Osteocyte (in vitro differentiated cells): ENCODE data around the gene DUSP11. TPM values are rescaled to one million over a fixed set of nuclear protein-coding genes. Genes with fewer than 3 reads are reported as not detected.

Experiments
- DNase-seq: peaks from one replicate; pipeline ENCODE4 v3.0.0; 2021; ENCODE audit warnings: mixed read lengths; ENCODE audit not compliant: unreplicated experiment; ENCODE audit errors: extremely low spot score
- H3K27ac Mint-ChIP-seq: one replicate; pipeline ENCODE4 v1.8.0; 2021; ENCODE audit warnings: mild to moderate bottlenecking, mixed read lengths; ENCODE audit not compliant: unreplicated experiment
- H3K27me3 Mint-ChIP-seq: one replicate; pipeline ENCODE4 v1.8.0; 2021; ENCODE audit warnings: mixed read lengths; ENCODE audit not compliant: unreplicated experiment
- H3K36me3 Mint-ChIP-seq: one replicate; pipeline ENCODE4 v1.8.0; 2021; ENCODE audit warnings: mixed read lengths; ENCODE audit not compliant: unreplicated experiment
- H3K4me1 Mint-ChIP-seq: one replicate; pipeline ENCODE4 v1.8.0; 2021; ENCODE audit warnings: mixed read lengths; ENCODE audit not compliant: unreplicated experiment
- H3K4me3 Mint-ChIP-seq: one replicate; pipeline ENCODE4 v1.8.0; 2021; ENCODE audit warnings: mild to moderate bottlenecking, moderate library complexity, mixed read lengths; ENCODE audit not compliant: unreplicated experiment
- H3K9me3 Mint-ChIP-seq: one replicate; pipeline ENCODE4 v1.8.0; 2021; ENCODE audit warnings: mixed read lengths; ENCODE audit not compliant: unreplicated experiment
- total RNA-seq: library from RNA; stranded (reverse); gene quantifications from 2 replicates; pipeline ENCODE4 v1.2.1, GENCODE V29; 2021
- TF ChIP-seq, protein P1 (sequence below): fragments of 200-600 bp; sonication (generic); IDR thresholded peaks from 2 replicates; pipeline ENCODE4 v1.5.0; 2021; ENCODE audit warnings: antibody characterized with exemption, mild to moderate bottlenecking, moderate library complexity

DUSP11 gene
- total RNA-seq, 1 donor from 2014 or later = 24.7 TPM

- Mint-ChIP-seq H3K27me3 (peaks cover 42% of the 10 kb centered on the region), H3K9me3 (no peaks in the 10 kb centered on the region), H3K36me3 (no peaks in the 10 kb centered on the region), H3K4me3 (no peak overlapping the region), H3K4me1 (peaks cover 7% of the 10 kb centered on the region), H3K27ac (no peak overlapping the region)
- TF ChIP-seq, protein P1, sequence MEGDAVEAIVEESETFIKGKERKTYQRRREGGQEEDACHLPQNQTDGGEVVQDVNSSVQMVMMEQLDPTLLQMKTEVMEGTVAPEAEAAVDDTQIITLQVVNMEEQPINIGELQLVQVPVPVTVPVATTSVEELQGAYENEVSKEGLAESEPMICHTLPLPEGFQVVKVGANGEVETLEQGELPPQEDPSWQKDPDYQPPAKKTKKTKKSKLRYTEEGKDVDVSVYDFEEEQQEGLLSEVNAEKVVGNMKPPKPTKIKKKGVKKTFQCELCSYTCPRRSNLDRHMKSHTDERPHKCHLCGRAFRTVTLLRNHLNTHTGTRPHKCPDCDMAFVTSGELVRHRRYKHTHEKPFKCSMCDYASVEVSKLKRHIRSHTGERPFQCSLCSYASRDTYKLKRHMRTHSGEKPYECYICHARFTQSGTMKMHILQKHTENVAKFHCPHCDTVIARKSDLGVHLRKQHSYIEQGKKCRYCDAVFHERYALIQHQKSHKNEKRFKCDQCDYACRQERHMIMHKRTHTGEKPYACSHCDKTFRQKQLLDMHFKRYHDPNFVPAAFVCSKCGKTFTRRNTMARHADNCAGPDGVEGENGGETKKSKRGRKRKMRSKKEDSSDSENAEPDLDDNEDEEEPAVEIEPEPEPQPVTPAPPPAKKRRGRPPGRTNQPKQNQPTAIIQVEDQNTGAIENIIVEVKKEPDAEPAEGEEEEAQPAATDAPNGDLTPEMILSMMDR = no peak
- no peak for DNase-seq
Observed at GRCh38 chr2:73822276-73822675, 42.4 kb upstream of the DUSP11 start.

DNA sequence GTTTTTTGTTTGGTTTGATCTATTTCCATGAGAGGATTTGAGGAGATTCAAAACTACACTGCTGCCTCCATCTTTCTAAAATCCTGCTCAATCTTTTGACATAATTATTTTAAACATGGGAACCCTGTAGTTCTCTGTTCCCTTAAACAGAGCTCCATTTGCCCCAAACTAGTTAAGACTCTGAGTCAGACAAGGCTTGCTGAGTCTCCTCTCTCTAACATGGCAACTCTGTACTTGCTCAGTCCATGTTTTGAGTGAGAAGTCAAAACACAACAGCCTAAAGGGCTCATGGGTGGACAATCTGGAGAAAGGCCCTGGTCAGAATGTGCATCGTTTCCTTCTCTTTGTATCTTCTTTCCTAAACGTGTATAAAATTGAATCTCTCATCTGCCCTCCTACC, 41.8 kb upstream of the DUSP11 start:
- H3K4me3 Mint-ChIP-seq = no peak overlapping the region
- H3K27ac Mint-ChIP-seq = no peak overlapping the region
- peaks cover 7% of the 10 kb centered on the region for H3K4me1 Mint-ChIP-seq
- TF ChIP-seq, protein P1 = no peak
- no peaks in the 10 kb centered on the region for H3K36me3 Mint-ChIP-seq
- no peaks in the 10 kb centered on the region for H3K9me3 Mint-ChIP-seq
- no peak for DNase-seq
- H3K27me3 Mint-ChIP-seq = peaks cover 43% of the 10 kb centered on the region

GRCh38 chr2:73821227-73821626, 41.3 kb upstream of the DUSP11 start:
- H3K27me3 Mint-ChIP-seq = peaks cover 48% of the 10 kb centered on the region
- no peaks in the 10 kb centered on the region for H3K36me3 Mint-ChIP-seq
- peaks cover 7% of the 10 kb centered on the region for H3K4me1 Mint-ChIP-seq
- no peak overlapping the region for H3K27ac Mint-ChIP-seq
- no peaks in the 10 kb centered on the region for H3K9me3 Mint-ChIP-seq
- H3K4me3 Mint-ChIP-seq = no peak overlapping the region
- TF ChIP-seq, protein P1 = no peak
- DNase-seq = no peak

- DNase-seq = no peak
- H3K27me3 Mint-ChIP-seq = peaks cover 70% of the 10 kb centered on the region
- H3K36me3 Mint-ChIP-seq = no peaks in the 10 kb centered on the region
- no peaks in the 10 kb centered on the region for H3K4me1 Mint-ChIP-seq
- no peak overlapping the region for H3K4me3 Mint-ChIP-seq
- TF ChIP-seq, protein P1 = no peak
- H3K9me3 Mint-ChIP-seq = no peaks in the 10 kb centered on the region
- no peak overlapping the region for H3K27ac Mint-ChIP-seq
Observed at GRCh38 chr2:73818296-73818695, 38.4 kb upstream of the DUSP11 start.

DNA sequence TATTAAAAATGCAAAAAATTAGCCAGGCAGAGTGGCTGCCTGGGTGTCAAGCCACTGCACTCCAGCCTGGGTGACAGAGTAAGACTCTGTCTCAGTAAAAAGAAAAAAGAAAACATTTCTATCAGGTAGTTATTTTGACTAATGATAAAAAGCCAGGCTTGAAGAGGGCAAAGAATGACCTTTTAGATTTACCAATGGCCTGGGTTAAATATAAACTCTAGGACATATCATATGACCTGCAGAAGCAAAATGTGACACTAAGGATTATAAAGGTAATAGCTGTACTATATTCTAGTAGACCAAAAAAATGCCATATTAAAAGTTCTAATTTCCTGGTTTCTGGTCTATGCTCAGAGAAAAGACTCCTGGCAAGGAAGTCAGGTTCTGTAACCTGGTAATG, 32.7 kb upstream of the DUSP11 start:
- Mint-ChIP-seq H3K27ac (no peak overlapping the region), H3K36me3 (no peaks in the 10 kb centered on the region), H3K4me1 (no peaks in the 10 kb centered on the region), H3K27me3 (peaks cover 49% of the 10 kb centered on the region), H3K4me3 (no peak overlapping the region), H3K9me3 (no peaks in the 10 kb centered on the region)
- TF ChIP-seq, protein P1 = no peak
- no peak for DNase-seq
